Neutrophil (primary cell): Measurements from ENCODE around the gene PSMB3.

ENCODE experiments used
- H3K27ac ChIP-seq: fragments of 200-600 bp; sonication (generic); 2 replicates; pipeline ENCODE4 v1.5.1; 2016; ENCODE audit warnings: mild to moderate bottlenecking, moderate library complexity
- H3K27me3 ChIP-seq: fragments of 200-600 bp; sonication (generic); 2 replicates; pipeline ENCODE4 v1.6.0; 2016; ENCODE audit warnings: mild to moderate bottlenecking
- H3K36me3 ChIP-seq: fragments of 200-600 bp; sonication (generic); 2 replicates; pipeline ENCODE4 v1.5.1; 2017
- H3K4me1 ChIP-seq, 2 experiments: fragments of 200-600 bp in 1 of 2; sonication (generic) in 1 of 2; 1 replicate in 1 of 2; 2 replicates in 1 of 2; pipeline versions ENCODE4 v1.5.1 to v1.6.1; 2013 to 2016; ENCODE audit warnings: low read depth in 1 of 2, low read length in 1 of 2, mild to moderate bottlenecking in 1 of 2, moderate library complexity in 1 of 2; ENCODE audit not compliant: control insufficient read depth in 1 of 2, insufficient read depth in 1 of 2
- H3K4me3 ChIP-seq, 2 experiments: fragments of 200-600 bp in 1 of 2; sonication (generic) in 1 of 2; 1 replicate in 1 of 2; 2 replicates in 1 of 2; pipeline ENCODE4 v1.5.1; 2013 to 2016; ENCODE audit warnings: low read depth in 1 of 2, low read length in 1 of 2, mild to moderate bottlenecking in 1 of 2, moderate library complexity in 1 of 2
- H3K9me3 ChIP-seq: fragments of 200-600 bp; sonication (generic); 2 replicates; pipeline ENCODE4 v1.5.1; 2016
- TF ChIP-seq, protein P1 (sequence below): fragments of 200-600 bp; sonication (generic); IDR thresholded peaks from 2 replicates; pipeline ENCODE4 v1.5.1; 2016; ENCODE audit warnings: antibody characterized with exemption

PSMB3 gene

DNA sequence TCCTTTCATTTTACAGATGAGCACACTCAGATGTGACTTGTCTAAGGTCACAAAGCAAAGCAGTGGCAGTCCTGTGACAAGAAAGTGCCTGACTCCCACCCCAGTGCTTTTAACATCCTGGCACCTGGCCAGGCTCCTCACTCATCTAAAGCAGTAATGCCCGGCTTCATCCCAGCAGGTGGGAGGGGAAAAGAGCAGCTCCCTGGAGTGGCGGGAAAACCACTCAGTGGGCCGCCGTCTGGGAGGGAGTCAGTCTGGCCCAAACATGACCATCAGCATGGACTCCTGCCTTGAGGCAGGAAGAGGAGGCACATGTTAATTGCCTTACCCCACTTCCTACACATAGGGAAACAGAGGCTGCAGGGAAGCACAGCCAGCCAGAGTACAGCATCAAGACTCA is 7.0 kb upstream of the PSMB3 start:
- Histone ChIP-seq H3K27me3 (peaks cover 90% of the 10 kb centered on the region), H3K4me3 (no peak overlapping the region), H3K27ac (no peak overlapping the region), H3K9me3 (no peaks in the 10 kb centered on the region), H3K4me1 (peaks cover 28 to 36% of the 10 kb centered on the region in 2 experiments), H3K36me3 (no peaks in the 10 kb centered on the region)
- TF ChIP-seq, protein P1, sequence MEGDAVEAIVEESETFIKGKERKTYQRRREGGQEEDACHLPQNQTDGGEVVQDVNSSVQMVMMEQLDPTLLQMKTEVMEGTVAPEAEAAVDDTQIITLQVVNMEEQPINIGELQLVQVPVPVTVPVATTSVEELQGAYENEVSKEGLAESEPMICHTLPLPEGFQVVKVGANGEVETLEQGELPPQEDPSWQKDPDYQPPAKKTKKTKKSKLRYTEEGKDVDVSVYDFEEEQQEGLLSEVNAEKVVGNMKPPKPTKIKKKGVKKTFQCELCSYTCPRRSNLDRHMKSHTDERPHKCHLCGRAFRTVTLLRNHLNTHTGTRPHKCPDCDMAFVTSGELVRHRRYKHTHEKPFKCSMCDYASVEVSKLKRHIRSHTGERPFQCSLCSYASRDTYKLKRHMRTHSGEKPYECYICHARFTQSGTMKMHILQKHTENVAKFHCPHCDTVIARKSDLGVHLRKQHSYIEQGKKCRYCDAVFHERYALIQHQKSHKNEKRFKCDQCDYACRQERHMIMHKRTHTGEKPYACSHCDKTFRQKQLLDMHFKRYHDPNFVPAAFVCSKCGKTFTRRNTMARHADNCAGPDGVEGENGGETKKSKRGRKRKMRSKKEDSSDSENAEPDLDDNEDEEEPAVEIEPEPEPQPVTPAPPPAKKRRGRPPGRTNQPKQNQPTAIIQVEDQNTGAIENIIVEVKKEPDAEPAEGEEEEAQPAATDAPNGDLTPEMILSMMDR: no peak

DNA sequence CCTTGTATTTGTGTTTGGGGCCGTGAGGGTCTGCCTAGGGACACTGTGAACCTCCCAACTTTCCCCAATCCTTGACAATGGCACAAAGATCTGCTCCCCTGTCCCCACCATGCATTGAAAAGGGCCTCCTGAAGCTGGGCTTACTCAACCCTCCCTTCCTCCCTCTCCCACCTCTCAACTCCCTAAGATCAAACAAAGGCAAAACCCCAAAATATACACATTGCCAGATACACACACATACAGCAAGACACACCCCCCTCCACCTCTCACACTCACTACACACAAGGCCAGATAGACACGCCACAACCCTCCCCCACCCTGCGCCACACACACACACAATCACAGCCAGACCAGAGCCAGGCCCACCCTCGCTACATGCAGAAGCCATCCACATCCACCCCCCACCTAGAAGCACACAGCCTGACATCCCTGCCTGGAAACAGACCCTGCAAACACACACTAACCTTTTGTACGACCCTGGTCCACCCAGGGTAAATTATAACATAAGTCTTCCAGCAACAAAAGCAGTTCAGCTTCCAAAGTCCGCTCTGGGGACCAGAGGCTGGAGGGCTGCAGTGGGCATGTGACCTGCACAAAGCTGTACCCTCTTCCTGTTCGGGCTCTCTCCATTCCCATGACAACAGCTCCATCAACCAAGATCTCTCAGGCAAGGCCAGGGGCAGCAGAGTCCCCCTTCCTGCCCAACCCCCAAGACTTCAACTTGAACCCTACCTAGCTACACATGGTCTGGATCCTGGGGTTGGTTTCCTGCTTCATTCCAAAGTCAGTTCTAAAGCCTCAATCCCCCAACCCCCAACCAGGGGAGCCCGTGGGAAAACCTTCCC is 6.3 kb upstream of the PSMB3 start:
- Histone ChIP-seq H3K4me1 (peaks cover 35 to 43% of the 10 kb centered on the region in 2 experiments), H3K36me3 (no peaks in the 10 kb centered on the region), H3K9me3 (no peaks in the 10 kb centered on the region), H3K4me3 (no peak overlapping the region), H3K27me3 (peaks cover 97% of the 10 kb centered on the region), H3K27ac (no peak overlapping the region)
- TF ChIP-seq, protein P1: no peak

DNA sequence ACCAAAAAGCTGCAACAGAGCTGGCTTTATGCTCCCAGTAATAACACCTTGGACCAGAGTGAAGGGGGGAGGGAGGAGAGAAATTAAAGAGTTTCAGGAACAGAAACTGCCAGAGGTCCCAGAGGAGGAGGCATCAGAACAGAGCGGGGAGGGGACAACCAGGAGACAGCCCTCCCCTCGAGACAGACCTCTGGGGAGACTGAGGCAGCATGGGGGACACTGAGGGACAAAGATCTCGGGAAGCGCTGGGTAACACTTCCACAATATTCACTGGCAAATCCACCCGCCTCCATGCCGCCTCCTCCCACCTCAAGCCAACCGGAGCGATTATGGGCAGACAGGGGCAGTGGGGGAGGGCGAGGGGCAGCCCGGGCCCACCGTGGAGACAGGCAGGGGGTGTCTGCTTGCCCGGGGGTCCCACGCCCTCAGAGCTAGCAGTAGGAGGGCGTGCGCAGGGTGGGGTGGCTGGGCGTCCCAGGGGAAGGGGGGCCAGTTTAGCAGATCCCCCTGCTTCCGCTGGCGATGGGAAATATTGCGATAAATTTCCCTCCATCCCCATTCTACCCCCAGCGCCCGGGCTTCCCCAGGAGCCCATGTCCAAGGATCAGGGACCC is 5.6 kb upstream of the PSMB3 start:
- H3K4me1 ChIP-seq: peaks cover 42 to 50% of the 10 kb centered on the region in 2 experiments
- H3K36me3 ChIP-seq: no peaks in the 10 kb centered on the region
- peaks cover 98% of the 10 kb centered on the region for H3K27me3 ChIP-seq
- H3K4me3 ChIP-seq: peak overlapping the region in 1 of 2 experiments; percentile 28
- H3K9me3 ChIP-seq: no peaks in the 10 kb centered on the region
- TF ChIP-seq, protein P1: no peak
- H3K27ac ChIP-seq: no peak overlapping the region

DNA sequence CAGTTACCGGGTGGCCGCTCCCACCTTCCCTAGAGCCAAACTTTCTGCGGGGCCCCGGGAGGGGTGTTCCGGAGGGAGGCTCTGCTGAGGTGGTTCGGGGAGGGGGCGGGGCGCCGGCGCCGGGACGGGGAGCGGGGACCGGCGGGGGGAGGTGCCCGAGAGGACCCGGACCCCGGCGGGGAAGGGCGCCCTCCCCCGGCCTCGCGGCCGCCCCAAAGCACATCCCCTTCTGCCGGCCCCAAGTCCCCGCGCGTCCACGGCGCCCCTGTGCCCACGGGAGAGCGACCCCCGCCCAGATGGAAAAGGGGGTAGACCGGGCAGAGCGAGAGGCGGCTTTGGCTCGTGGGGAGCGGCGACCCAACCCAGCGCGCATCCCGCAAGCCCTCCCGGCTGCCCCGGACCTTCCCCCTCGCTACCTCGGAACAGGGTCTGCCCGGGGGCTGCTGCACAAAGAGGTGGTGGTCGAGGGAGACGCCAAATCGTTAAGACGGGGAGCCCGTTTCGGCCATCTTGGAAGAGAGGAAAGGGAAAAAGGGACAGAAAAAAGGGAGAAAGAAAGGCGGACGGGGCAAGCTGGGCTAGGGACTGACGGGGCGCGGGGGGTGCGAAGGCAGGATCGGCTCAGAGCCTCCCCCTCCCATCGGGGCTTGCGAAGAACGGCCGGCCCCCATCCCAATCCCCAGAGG is 4.9 kb upstream of the PSMB3 start:
- H3K9me3 ChIP-seq: no peaks in the 10 kb centered on the region
- H3K27me3 ChIP-seq: peaks cover 92% of the 10 kb centered on the region
- no peak overlapping the region for H3K27ac ChIP-seq
- H3K36me3 ChIP-seq: no peaks in the 10 kb centered on the region
- H3K4me1 ChIP-seq: peaks cover 46 to 56% of the 10 kb centered on the region in 2 experiments
- TF ChIP-seq, protein P1: no peak
- peak overlapping the region in 1 of 2 experiments; percentile 28 for H3K4me3 ChIP-seq

DNA sequence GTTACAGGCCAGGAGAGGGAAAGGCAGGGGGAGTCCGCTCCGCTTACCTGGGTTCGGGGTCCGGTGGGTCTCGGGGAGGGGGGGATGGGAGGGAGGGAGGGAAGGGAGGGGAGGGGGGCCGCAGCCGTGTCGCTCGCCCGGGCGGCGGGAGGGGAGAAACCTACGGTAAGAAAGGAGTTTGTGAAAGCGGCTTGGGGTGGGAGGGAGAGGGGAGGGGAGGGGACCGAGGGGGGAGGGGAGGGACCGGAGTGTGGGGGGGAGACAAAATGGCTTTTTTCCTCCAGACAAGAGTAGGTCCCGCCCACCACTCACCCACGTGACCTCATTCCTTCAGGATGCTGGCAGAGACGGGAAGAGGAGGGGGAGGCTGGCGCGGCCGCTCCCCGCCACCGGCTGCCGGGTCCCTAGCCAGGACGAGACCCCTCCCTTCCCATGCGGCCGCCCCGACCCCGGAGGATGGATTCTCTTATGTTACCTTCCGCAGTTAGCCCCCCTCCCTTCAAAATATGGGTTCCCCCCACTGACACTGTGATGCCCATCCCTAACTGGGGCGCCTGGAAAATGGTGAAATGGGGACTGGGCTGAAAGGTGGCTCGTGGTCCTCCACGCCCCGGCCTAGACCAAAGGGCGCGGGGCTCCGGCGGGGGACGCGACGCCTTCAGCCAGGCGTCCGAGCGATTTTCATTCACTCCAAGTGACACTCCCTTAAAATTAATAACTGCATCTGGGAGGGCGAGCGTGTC is 4.2 kb upstream of the PSMB3 start, which contains the start of gene PCGF2:
PCGF2 (minus strand) TSS at position 188 of the 743 bp plus-strand sequence. CDS start 7,934 bp downstream, outside the sequence.
- Histone ChIP-seq H3K27me3 (peaks cover 86% of the 10 kb centered on the region), H3K4me1 (peaks cover 50 to 61% of the 10 kb centered on the region in 2 experiments), H3K4me3 (peak within 1 kb of the TSS; percentile 41 to 64), H3K9me3 (no peaks in the 10 kb centered on the region), H3K36me3 (peaks cover 1% of the 10 kb centered on the region), H3K27ac (no peak within 1 kb of the TSS)
- TF ChIP-seq, protein P1: no peak
